GM12878 (cell line): ENCODE data around the gene RBMS3. TPM values are rescaled to one million over a fixed set of nuclear protein-coding genes. Genes with fewer than 3 reads are reported as not detected.

Experiments
- ATAC-seq: fragments of 200-7000 bp; cut with Tn5 transposase; 3 replicates; pipeline ENCODE4 v1.9.1; 2020; ENCODE audit warnings: mild to moderate bottlenecking, moderate library complexity
- BruUV-seq: library from RNA; stranded (reverse); fragments of 400-500 nt; replicated peaks from 2 replicates; lab custom pipeline; 2021; lab: Mats Ljungman, UMichigan
- CTCF ChIA-PET: fragments of 300-600 bp; sonication (Branson Sonifier 250); formaldehyde crosslinking; extraction: SDS; loops from one replicate; lab custom pipeline; 2021; ENCODE audit warnings: inconsistent platforms; lab: Yijun Ruan, JAX
- POLR2A ChIA-PET: fragments of 350-600 bp; formaldehyde crosslinking; extraction: SDS; loops from one replicate; lab custom pipeline; 2021; ENCODE audit warnings: inconsistent platforms; lab: Charles Lee
- RAD21 ChIA-PET: fragments of 300-600 bp; sonication (Branson Sonifier 250); formaldehyde crosslinking; loops from one replicate; lab custom pipeline; 2023; ENCODE audit warnings: antibody characterized with exemption; ENCODE audit not compliant: unreplicated experiment; lab: Charles Lee
- SMC1A ChIA-PET: fragments of 300-600 bp; sonication (Branson Sonifier 250); formaldehyde crosslinking; loops from one replicate; lab custom pipeline; 2023; ENCODE audit not compliant: unreplicated experiment, uncharacterized antibody; lab: Charles Lee
- DNase-seq: peaks from one replicate; pipeline ENCODE4 v3.0.0-alpha.2; 2011; ENCODE audit warnings: low read depth, low spot score
- FAIRE-seq: peaks from 3 replicates; lab custom pipeline; 2011; peaks lifted over from hg19 to GRCh38; lab: Jason Lieb, UNC
- H2AFZ ChIP-seq: 2 replicates; pipeline ENCODE4 v1.6.0; 2011; ENCODE audit warnings: low read depth, low read length, control low read depth; ENCODE audit not compliant: control insufficient read depth
- H3K27ac ChIP-seq: 2 replicates; pipeline ENCODE4 v1.5.1; 2011; ENCODE audit warnings: control low read depth; ENCODE audit not compliant: control insufficient read depth, insufficient read depth
- H3K27me3 ChIP-seq, 2 experiments: replicated peaks in 1 of 2; 2 replicates each; pipeline versions ENCODE4 v1.6.0 to v1.6.1; 2011; ENCODE audit warnings: low read length in 1 of 2; ENCODE audit not compliant: control insufficient read depth in 2 of 2, insufficient read depth in 2 of 2
- H3K36me3 ChIP-seq, 2 experiments: 2 replicates each; pipeline ENCODE4 v1.5.1; 2011; ENCODE audit warnings: low read length in 1 of 2; ENCODE audit not compliant: control insufficient read depth in 2 of 2, insufficient read depth in 2 of 2
- H3K4me1 ChIP-seq: 2 replicates; pipeline ENCODE4 v1.6.1; 2011; ENCODE audit warnings: mild to moderate bottlenecking, low read length, moderate library complexity, mixed read lengths; ENCODE audit not compliant: control insufficient read depth, insufficient read depth
- H3K4me2 ChIP-seq: 2 replicates; pipeline ENCODE4 v1.6.0; 2011; ENCODE audit warnings: control low read depth; ENCODE audit not compliant: control insufficient read depth, insufficient read depth
- H3K4me3 ChIP-seq: fragments of 200-600 bp; sonication (generic); 2 replicates; pipeline ENCODE4 v1.5.1; 2016
- H3K79me2 ChIP-seq: 2 replicates; pipeline ENCODE4 v1.6.0; 2011; ENCODE audit warnings: low read length; ENCODE audit not compliant: control insufficient read depth, insufficient read depth
- H3K9ac ChIP-seq: 2 replicates; pipeline ENCODE4 v1.8.0; 2011; ENCODE audit warnings: low read length, control low read depth, mixed read lengths; ENCODE audit not compliant: control insufficient read depth, insufficient read depth
- H3K9me3 ChIP-seq: replicated peaks from 3 replicates; pipeline ENCODE4 v1.5.1; 2011; ENCODE audit warnings: mild to moderate bottlenecking, low read length; ENCODE audit not compliant: control insufficient read depth, insufficient read depth
- H4K20me1 ChIP-seq: 2 replicates; pipeline ENCODE4 v1.6.0; 2011; ENCODE audit not compliant: control insufficient read depth, insufficient read depth
- EGR1 ChIP-seq, 2 experiments: IDR thresholded peaks; 1 replicate in 1 of 2; 2 replicates in 1 of 2; pipeline ENCODE4 v1.6.1; 2011 to 2012; ENCODE audit warnings: low read depth in 2 of 2, low read length in 2 of 2, borderline replicate concordance in 1 of 2, mild to moderate bottlenecking in 1 of 2, moderate library complexity in 1 of 2
- ETV6 ChIP-seq, 2 experiments: fragments of 450-650 bp in 1 of 2; IDR thresholded peaks in 1 of 2; conservative IDR thresholded peaks in 1 of 2; 2 replicates each; pipeline ENCODE4 v1.6.1; 2014; ENCODE audit warnings: antibody characterized with exemption in 1 of 2, borderline replicate concordance in 1 of 2, low read depth in 1 of 2, mild to moderate bottlenecking in 1 of 2, moderate library complexity in 1 of 2
- FOS ChIP-seq: IDR thresholded peaks from 3 replicates; pipeline ENCODE4 v1.6.1; 2011; ENCODE audit warnings: borderline replicate concordance; ENCODE audit not compliant: insufficient read length; ENCODE audit errors: extremely low read depth
- IKZF1 ChIP-seq: fragments of 450-650 bp; conservative IDR thresholded peaks from 2 replicates; pipeline ENCODE4 v1.6.1; 2017; ENCODE audit warnings: antibody characterized with exemption, mild to moderate bottlenecking
- JUNB ChIP-seq: IDR thresholded peaks from 2 replicates; pipeline ENCODE4 v1.6.1; 2016; ENCODE audit warnings: antibody characterized with exemption, mild to moderate bottlenecking
- JUND ChIP-seq: IDR thresholded peaks from 2 replicates; pipeline ENCODE4 v1.6.1; 2012; ENCODE audit warnings: low read depth, mild to moderate bottlenecking, low read length, improper control_type of control experiment, moderate library complexity
- NFIC ChIP-seq: IDR thresholded peaks from 2 replicates; pipeline ENCODE4 v1.6.1; 2012; ENCODE audit warnings: low read depth, mild to moderate bottlenecking, inconsistent platforms, low read length, moderate library complexity
- NR2C2 ChIP-seq: IDR thresholded peaks from 2 replicates; pipeline ENCODE4 v1.6.1; 2011; ENCODE audit warnings: borderline replicate concordance, low read depth; ENCODE audit not compliant: control insufficient read depth, insufficient read length
- NRF1 ChIP-seq: conservative IDR thresholded peaks from 2 replicates; pipeline ENCODE4 v1.6.1; 2011; ENCODE audit warnings: mild to moderate bottlenecking, low read depth, low read length, improper control_type of control experiment
- PML ChIP-seq: IDR thresholded peaks from 2 replicates; pipeline ENCODE4 v1.6.1; 2012; ENCODE audit warnings: low read length, inconsistent platforms
- TARDBP ChIP-seq: IDR thresholded peaks from 2 replicates; pipeline ENCODE4 v1.6.1; 2016; ENCODE audit warnings: borderline replicate concordance
- ZNF207 ChIP-seq: fragments of 450-650 bp; IDR thresholded peaks from 2 replicates; pipeline ENCODE4 v1.6.1; 2014; ENCODE audit warnings: antibody characterized with exemption, mild to moderate bottlenecking, borderline replicate concordance
- ZNF592 ChIP-seq: fragments of 450-650 bp; IDR thresholded peaks from 2 replicates; pipeline ENCODE4 v1.6.1; 2017; ENCODE audit warnings: mild to moderate bottlenecking, moderate library complexity
- whole genome bisulfite sequencing: methylation state at CpG from one replicate; pipeline ENCODE4 v1.1.6; 2016; ENCODE audit warnings: low lambda C conversion rate; ENCODE audit not compliant: insufficient replicate concordance, insufficient coverage; ENCODE audit errors: missing lambda C conversion rate; 5-methylcytosine and 5-hydroxymethylcytosine counted together
- in situ Hi-C: fragments of 300-500 bp; cut with MboI; formaldehyde crosslinking; loops from 9 replicates; pipeline ENCODE4 v1.14.3; 2018; ENCODE audit warnings: mixed read lengths
- intact Hi-C: fragments of 100-400 bp; cut with micrococcal nuclease; formaldehyde crosslinking; loops from one replicate; pipeline ENCODE4 v1.14.2; 2022; ENCODE audit not compliant: unreplicated experiment
- polyA plus RNA-seq, 11 experiments: library from polyadenylated mRNA; depleted of rRNA in 4 of 11; unstranded in 6 of 11; stranded (reverse) in 5 of 11; fragments of >200 nt; fragmentation: Nextera tagmentation in 4 of 11; fragmentation: Illumina TruSeq in 1 of 11; extraction: Ambion mirVana in 4 of 11; extraction: Trizol in 1 of 11; gene quantifications; 1 replicate in 1 of 11; 2 replicates in 10 of 11; pipeline versions ENCODE4 v1.2.1 to v1.2.3, GENCODE V29; 2011 to 2016; ENCODE audit warnings: inconsistent platforms in 2 of 11, missing spikeins in 2 of 11, low read depth in 1 of 11
- total RNA-seq, 4 experiments: library from RNA; depleted of rRNA in 3 of 4; stranded (reverse); fragments of >200 nt in 3 of 4; fragmentation: Illumina TruSeq in 1 of 4; extraction: Trizol in 1 of 4; gene quantifications; 2 replicates each; pipeline versions ENCODE4 v1.2.1 to v1.2.3, GENCODE V29; 2013 to 2021

RBMS3 gene
- total and polyA plus RNA-seq, 10 of the 15 experiments (the other 5 are each of a cell fraction or from before 2014, with no cell fraction given) = 0.79 to 4.7 (median 3.1) TPM

- intact Hi-C loops = no loop called here
- Histone ChIP-seq H3K27ac (no peak overlapping the region), H3K36me3 (no peaks in the 10 kb centered on the region), H3K27me3 (no peaks in the 10 kb centered on the region), H3K79me2 (no peaks in the 10 kb centered on the region), H3K4me1 (no peaks in the 10 kb centered on the region), H3K9me3 (no peaks in the 10 kb centered on the region; the same call in 1 of the 3 replicates), H3K9ac (no peak overlapping the region), H3K4me2 (no peak overlapping the region), H4K20me1 (no peaks in the 10 kb centered on the region), H2AFZ (no peak overlapping the region), H3K4me3 (no peak overlapping the region)
- POLR2A ChIA-PET = no interaction called here
- 0% methylated on average over 1 of the region's 1 CpG for WGBS
- in situ Hi-C loops = no loop called here
- FAIRE-seq (no peak), DNase-seq (no peak), ATAC-seq (peak; percentile 54)
- SMC1A ChIA-PET = interaction anchor here (1.3 kb wide), 1 partner anchor 8 kb away, joined by 3 read pairs; no protein-coding TSS in a partner anchor
- TF ChIP-seq JUNB (peak; percentile 77), NFIC (0 out of 2 replicates have a peak, but pooled peaks have one; percentile 25), ZNF592 (no peak)
- no TSS peak for BruUV-seq
- CTCF ChIA-PET = no interaction called here
- RAD21 ChIA-PET = no interaction called here
Measured at GRCh38 chr3:29823233-29823632, 542.4 kb downstream of the RBMS3 start.

GRCh38 chr3:29826712-29827111 is 545.8 kb downstream of the RBMS3 start:
- H3K9me3 ChIP-seq = no peaks in the 10 kb centered on the region; the same call in 1 of the 3 replicates
- no peak overlapping the region for H2AFZ ChIP-seq
- in situ Hi-C loops = no loop called here
- BruUV-seq = no TSS peak
- no peaks in the 10 kb centered on the region for H4K20me1 ChIP-seq
- no peak for DNase-seq
- intact Hi-C loops = no loop called here
- no peaks in the 10 kb centered on the region for H3K79me2 ChIP-seq
- no peak overlapping the region for H3K9ac ChIP-seq
- TF ChIP-seq IKZF1 (no peak), ZNF207 (no peak), JUND (no peak), PML (no peak), NR2C2 (no peak), TARDBP (no peak), FOS (no peak), NRF1 (no peak), ETV6 (conservative IDR thresholded peaks at IDR 0.05 in 1 of 2, IDR thresholded peaks at IDR 0.05 in 1 of 2; ENCODE audit: borderline replicate concordance in 1 of 2, low read depth in 1 of 2) (no peak), EGR1 (IDR thresholded peaks at IDR 0.05; ENCODE audit: borderline replicate concordance in 1 of 2, low read depth in 2 of 2, low read length in 2 of 2) (no peak)
- no peak for ATAC-seq
- no peak overlapping the region for H3K4me2 ChIP-seq
- ChIA-PET CTCF (no interaction called here), SMC1A (no interaction called here), RAD21 (no interaction called here), POLR2A (no interaction called here)
- no peak overlapping the region for H3K4me3 ChIP-seq
- H3K36me3 ChIP-seq = no peaks in the 10 kb centered on the region
- no peaks in the 10 kb centered on the region for H3K27me3 ChIP-seq
- H3K27ac ChIP-seq = no peak overlapping the region
- FAIRE-seq = no peak
- no peaks in the 10 kb centered on the region for H3K4me1 ChIP-seq
